ENCODE measurements around the gene CDKL5. TPM values are rescaled to one million over a fixed set of nuclear protein-coding genes. Genes with fewer than 3 reads are reported as not detected.

Gene CDKL5
- total and polyA plus RNA-seq, 4 donors = 1.1 to 28.7 (median 13.0) TPM

DNA sequence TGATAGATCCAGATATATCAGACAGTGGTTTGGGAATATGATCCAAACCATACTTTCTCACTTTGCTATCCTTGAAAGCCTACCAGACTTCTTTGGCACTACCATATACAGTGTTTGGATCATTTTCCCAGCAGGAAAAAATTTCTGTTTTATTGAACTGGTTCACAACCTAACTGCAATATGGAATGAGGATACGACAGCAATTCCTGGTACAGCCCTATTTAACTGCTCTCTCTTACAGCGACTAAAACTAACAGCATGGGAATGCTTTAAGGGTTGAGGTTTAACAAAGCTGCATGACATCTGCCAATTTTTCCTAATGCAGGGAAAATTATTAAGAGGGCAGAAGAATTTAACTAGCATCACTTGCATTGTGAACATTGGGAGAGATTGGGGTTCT is 199.2 kb downstream of the CDKL5 start:
- Histone ChIP-seq H3K4me1 (ENCODE audit: control insufficient read depth in 1 of 2, insufficient read depth in 2 of 2, low read length in 2 of 2) (no peaks in the 10 kb centered on the region), H3K27ac (ENCODE audit: low read depth in 1 of 2, low read length in 2 of 2) (no peak overlapping the region), H3K4me3 (ENCODE audit: low read length in 2 of 2) (no peak overlapping the region), H3K27me3 (ENCODE audit: control insufficient read depth in 1 of 2, insufficient read depth in 2 of 2, low read length in 1 of 2) (no peaks in the 10 kb centered on the region), H3K9me3 (ENCODE audit: control insufficient read depth, low read length) (no peaks in the 10 kb centered on the region), H3K36me3 (ENCODE audit: control insufficient read depth in 1 of 2, insufficient read depth in 2 of 2, low read length in 1 of 2) (peaks cover 0 to 5% of the 10 kb centered on the region in 2 donors)
- ATAC-seq (ENCODE audit: low FRiP score) = no peak
- no peak for DNase-seq
- intact Hi-C loops (cut with DNase I) = no loop called here
- WGBS, 2 donors = 79 to 93% methylated on average over 2 of the region's 2 CpGs

DNA sequence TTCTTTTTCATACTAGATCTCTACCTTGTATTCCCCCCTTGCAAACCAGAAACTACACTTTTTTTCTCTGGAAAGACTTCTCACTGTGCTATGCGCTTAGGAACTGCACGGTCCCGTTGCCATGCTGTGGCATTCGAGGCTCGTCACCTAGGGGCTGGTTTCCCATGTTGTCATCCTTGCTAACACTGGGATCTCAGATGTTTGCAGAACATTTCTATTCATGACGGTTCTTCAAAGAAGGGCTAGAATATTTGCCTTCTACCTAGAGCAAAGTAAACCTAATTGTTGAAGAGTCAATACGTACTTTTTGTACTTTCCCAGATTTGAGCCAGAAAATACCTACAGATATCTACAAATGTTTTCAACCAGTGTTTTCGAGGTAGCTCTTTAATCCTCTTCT is 205.5 kb downstream of the CDKL5 start:
- Histone ChIP-seq H3K4me3 (ENCODE audit: low read length in 2 of 2) (no peak overlapping the region), H3K27ac (ENCODE audit: low read depth in 1 of 2, low read length in 2 of 2) (no peak overlapping the region), H3K4me1 (ENCODE audit: control insufficient read depth in 1 of 2, insufficient read depth in 2 of 2, low read length in 2 of 2) (no peaks in the 10 kb centered on the region), H3K9me3 (ENCODE audit: control insufficient read depth, low read length) (no peaks in the 10 kb centered on the region), H3K36me3 (ENCODE audit: control insufficient read depth in 1 of 2, insufficient read depth in 2 of 2, low read length in 1 of 2) (peaks cover 0 to 2% of the 10 kb centered on the region in 2 donors), H3K27me3 (ENCODE audit: control insufficient read depth in 1 of 2, insufficient read depth in 2 of 2, low read length in 1 of 2) (no peaks in the 10 kb centered on the region)
- WGBS, 2 donors = 84 to 94% methylated on average over 8 of the region's 8 CpGs
- ATAC-seq (ENCODE audit: low FRiP score) (no peak), DNase-seq (no peak)
- intact Hi-C loops (cut with DNase I) = no loop called here

DNA sequence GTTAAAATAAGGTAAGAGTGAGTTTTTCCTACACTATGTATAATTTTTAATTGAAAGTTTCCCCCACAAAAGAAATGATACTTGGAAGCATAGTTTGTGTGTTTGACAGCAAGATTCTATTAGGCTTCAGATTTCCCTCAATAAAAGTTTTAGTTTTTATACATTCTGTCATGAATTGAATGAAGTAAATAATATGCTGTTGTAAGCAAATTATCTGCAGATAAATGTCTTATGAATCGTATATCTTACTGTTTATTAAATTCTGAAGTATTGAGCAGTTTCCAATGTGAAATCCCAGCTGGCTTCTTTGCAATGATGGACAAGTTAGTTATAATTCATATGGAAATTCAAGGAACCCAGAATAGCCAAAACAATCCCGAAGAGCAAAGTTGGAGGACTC is 213.0 kb downstream of the CDKL5 start:
- Histone ChIP-seq H3K4me3 (ENCODE audit: low read length in 2 of 2) (no peak overlapping the region), H3K4me1 (ENCODE audit: control insufficient read depth in 1 of 2, insufficient read depth in 2 of 2, low read length in 2 of 2) (no peaks in the 10 kb centered on the region), H3K36me3 (ENCODE audit: control insufficient read depth in 1 of 2, insufficient read depth in 2 of 2, low read length in 1 of 2) (no peaks in the 10 kb centered on the region), H3K27ac (ENCODE audit: low read depth in 1 of 2, low read length in 2 of 2) (no peak overlapping the region), H3K27me3 (ENCODE audit: control insufficient read depth in 1 of 2, insufficient read depth in 2 of 2, low read length in 1 of 2) (no peaks in the 10 kb centered on the region), H3K9me3 (ENCODE audit: control insufficient read depth, low read length) (no peaks in the 10 kb centered on the region)
- intact Hi-C loops (cut with DNase I) = no loop called here
- DNase-seq (no peak), ATAC-seq (ENCODE audit: low FRiP score) (no peak)
- WGBS, 2 donors = 72 to 92% methylated on average over 2 of the region's 2 CpGs

DNA sequence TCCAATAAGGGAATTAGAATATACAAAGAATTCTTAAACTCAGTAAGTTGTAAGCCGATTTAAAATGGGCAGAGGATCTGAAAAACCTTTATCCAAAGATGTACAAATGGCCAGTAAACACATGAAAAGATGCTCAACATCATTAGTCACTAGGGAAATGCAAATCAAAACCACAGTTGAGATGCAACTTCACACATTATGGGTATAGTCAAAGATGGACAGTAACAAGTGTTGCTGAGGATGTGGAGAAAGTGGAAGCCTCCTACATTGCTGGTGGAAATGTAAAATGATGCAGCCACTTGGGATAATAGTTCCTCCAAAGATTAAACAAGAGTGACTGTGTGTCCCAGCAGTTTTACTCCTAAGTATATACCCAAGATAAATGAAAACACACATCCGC is 213.9 kb downstream of the CDKL5 start:
- Histone ChIP-seq H3K27ac (ENCODE audit: low read depth in 1 of 2, low read length in 2 of 2) (no peak overlapping the region), H3K36me3 (ENCODE audit: control insufficient read depth in 1 of 2, insufficient read depth in 2 of 2, low read length in 1 of 2) (no peaks in the 10 kb centered on the region), H3K4me1 (ENCODE audit: control insufficient read depth in 1 of 2, insufficient read depth in 2 of 2, low read length in 2 of 2) (no peaks in the 10 kb centered on the region), H3K27me3 (ENCODE audit: control insufficient read depth in 1 of 2, insufficient read depth in 2 of 2, low read length in 1 of 2) (no peaks in the 10 kb centered on the region), H3K4me3 (ENCODE audit: low read length in 2 of 2) (no peak overlapping the region), H3K9me3 (ENCODE audit: control insufficient read depth, low read length) (no peaks in the 10 kb centered on the region)
- DNase-seq (no peak), ATAC-seq (ENCODE audit: low FRiP score) (no peak)
- intact Hi-C loops (cut with DNase I) = no loop called here
- 91 to 98% methylated on average over 2 of the region's 2 CpGs for WGBS, 2 donors

DNA sequence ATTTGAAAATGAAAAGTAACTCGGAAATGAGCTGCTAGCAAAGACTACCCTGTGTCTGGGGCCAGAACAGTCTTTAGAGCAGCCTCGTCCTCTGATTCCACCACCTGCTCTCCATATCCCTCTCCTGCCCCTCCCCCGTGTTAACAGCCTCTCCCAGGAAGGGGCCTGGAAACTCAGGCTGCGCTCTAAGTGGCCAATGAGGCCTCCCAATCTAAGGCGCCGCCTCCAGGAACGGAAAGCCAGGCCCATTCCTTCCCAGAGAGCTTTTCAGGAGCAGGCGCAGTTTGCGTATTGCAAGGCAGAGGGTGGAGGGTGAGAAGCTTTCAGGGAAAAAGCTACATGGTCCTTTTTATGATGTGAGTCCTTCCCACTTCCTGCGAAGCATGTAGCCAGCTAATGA is 215.3 kb downstream of the CDKL5 start:
- Histone ChIP-seq H3K4me1 (ENCODE audit: control insufficient read depth in 1 of 2, insufficient read depth in 2 of 2, low read length in 2 of 2) (no peaks in the 10 kb centered on the region), H3K27me3 (ENCODE audit: control insufficient read depth in 1 of 2, insufficient read depth in 2 of 2, low read length in 1 of 2) (no peaks in the 10 kb centered on the region), H3K36me3 (ENCODE audit: control insufficient read depth in 1 of 2, insufficient read depth in 2 of 2, low read length in 1 of 2) (no peaks in the 10 kb centered on the region), H3K27ac (ENCODE audit: low read depth in 1 of 2, low read length in 2 of 2) (no peak overlapping the region), H3K4me3 (ENCODE audit: low read length in 2 of 2) (no peak overlapping the region), H3K9me3 (ENCODE audit: control insufficient read depth, low read length) (no peaks in the 10 kb centered on the region)
- intact Hi-C loops (cut with DNase I) = no loop called here
- ATAC-seq (ENCODE audit: low FRiP score) = peak; percentile 19
- WGBS, 2 donors = 40 to 60% methylated on average over 10 of the region's 10 CpGs
- DNase-seq = no peak

DNA sequence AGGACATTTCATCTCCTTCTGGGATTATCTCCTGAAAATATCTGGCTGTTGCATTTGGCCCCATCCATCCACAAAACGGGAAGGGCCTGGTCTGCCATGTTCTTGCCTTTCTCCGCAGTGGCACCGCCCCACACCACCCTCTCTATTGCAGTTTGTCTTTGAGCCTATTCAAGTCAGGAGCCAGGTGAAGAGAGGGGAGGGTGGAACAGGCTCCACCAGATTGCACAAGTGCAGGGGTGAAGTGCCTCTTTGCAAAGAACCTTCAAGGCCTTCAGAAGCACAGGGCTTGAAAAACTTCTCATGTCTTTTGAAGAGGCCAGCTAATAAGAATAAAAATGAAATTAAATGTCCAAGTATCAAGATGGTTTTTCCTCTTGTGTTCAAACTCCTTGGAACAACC is 217.8 kb downstream of the CDKL5 start:
- H3K36me3 ChIP-seq (ENCODE audit: control insufficient read depth in 1 of 2, insufficient read depth in 2 of 2, low read length in 1 of 2) = no peaks in the 10 kb centered on the region
- H3K27ac ChIP-seq (ENCODE audit: low read depth in 1 of 2, low read length in 2 of 2) = no peak overlapping the region
- H3K4me1 ChIP-seq (ENCODE audit: control insufficient read depth in 1 of 2, insufficient read depth in 2 of 2, low read length in 2 of 2) = no peaks in the 10 kb centered on the region
- no peaks in the 10 kb centered on the region for H3K9me3 ChIP-seq (ENCODE audit: control insufficient read depth, low read length)
- no peaks in the 10 kb centered on the region for H3K27me3 ChIP-seq (ENCODE audit: control insufficient read depth in 1 of 2, insufficient read depth in 2 of 2, low read length in 1 of 2)
- intact Hi-C loops (cut with DNase I) = no loop called here
- ATAC-seq (ENCODE audit: low FRiP score) (no peak), DNase-seq (no peak)
- 83 to 95% methylated on average over 3 of the region's 3 CpGs for WGBS, 2 donors
- no peak overlapping the region for H3K4me3 ChIP-seq (ENCODE audit: low read length in 2 of 2)

DNA sequence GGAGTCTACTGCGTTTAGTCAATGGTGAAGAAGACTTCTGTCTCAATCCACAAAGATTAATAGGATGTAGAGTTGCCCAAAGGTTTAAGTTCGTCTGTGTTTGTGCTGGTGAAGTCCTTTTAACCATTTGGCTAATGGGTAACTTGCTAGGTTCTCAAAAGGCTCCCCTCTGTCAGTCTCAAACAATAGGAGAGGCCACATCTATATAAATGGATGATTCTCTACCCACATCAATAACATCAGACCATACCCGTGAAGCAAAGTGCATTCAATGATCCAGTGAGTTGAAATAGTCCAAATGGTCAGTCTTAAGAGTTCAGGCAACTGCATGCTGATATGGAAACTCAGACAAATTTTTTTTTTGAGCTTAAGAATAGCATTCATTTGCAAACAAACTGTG is 218.4 kb downstream of the CDKL5 start:
- no peak for DNase-seq
- Histone ChIP-seq H3K27ac (ENCODE audit: low read depth in 1 of 2, low read length in 2 of 2) (no peak overlapping the region), H3K4me3 (ENCODE audit: low read length in 2 of 2) (no peak overlapping the region), H3K9me3 (ENCODE audit: control insufficient read depth, low read length) (no peaks in the 10 kb centered on the region), H3K36me3 (ENCODE audit: control insufficient read depth in 1 of 2, insufficient read depth in 2 of 2, low read length in 1 of 2) (no peaks in the 10 kb centered on the region), H3K27me3 (ENCODE audit: control insufficient read depth in 1 of 2, insufficient read depth in 2 of 2, low read length in 1 of 2) (no peaks in the 10 kb centered on the region), H3K4me1 (ENCODE audit: control insufficient read depth in 1 of 2, insufficient read depth in 2 of 2, low read length in 2 of 2) (no peaks in the 10 kb centered on the region)
- intact Hi-C loops (cut with DNase I) = no loop called here
- WGBS, 2 donors = 62 to 86% methylated on average over 3 of the region's 3 CpGs
- ATAC-seq (ENCODE audit: low FRiP score) = no peak

DNA sequence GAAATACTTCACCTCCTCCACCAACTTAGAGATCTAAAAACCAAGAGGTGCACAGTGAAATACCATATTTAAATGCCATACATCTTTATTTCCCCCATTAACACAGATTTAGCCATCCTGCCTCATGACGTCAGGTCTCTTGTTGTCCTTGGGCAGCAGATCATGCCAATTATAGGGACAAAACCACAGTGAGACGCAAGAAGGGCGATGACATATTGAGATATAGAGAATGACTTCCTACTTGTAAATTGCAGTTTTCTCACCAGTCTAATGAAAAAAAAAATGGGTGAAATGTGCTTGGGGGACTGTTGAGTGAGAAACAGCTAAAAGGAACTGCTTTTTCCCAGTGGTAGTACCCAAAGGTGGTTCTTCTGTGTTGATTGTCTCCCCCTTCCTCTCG is 222.2 kb downstream of the CDKL5 start:
- intact Hi-C loops (cut with DNase I) = no loop called here

DNA sequence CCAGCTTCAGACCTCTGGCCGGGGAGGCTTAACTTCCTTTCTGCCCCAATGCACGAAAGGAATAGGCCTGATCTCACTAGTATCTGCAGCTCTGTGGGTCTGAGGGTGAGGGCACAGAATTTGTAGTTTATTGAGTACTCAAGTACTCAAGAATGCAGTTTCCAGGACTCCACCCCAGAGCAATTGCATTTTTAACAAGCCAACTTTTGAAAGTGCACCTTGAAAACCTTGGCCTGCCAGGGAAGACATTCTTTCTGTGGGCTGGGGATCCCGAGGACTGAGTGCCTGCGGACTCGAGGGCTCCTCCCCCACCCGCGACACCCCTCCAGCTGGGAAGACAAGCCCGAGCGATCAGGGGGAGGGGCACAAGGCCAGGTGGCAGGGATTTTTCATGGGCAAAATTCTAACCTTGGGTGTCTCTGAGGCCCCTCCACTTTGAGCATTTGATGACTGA is 224.1 kb downstream of the CDKL5 start:
- Histone ChIP-seq H3K9me3 (ENCODE audit: control insufficient read depth, low read length) (no peaks in the 10 kb centered on the region), H3K27me3 (ENCODE audit: control insufficient read depth in 1 of 2, insufficient read depth in 2 of 2, low read length in 1 of 2) (no peaks in the 10 kb centered on the region), H3K4me3 (ENCODE audit: low read length in 2 of 2) (no peak overlapping the region), H3K27ac (ENCODE audit: low read depth in 1 of 2, low read length in 2 of 2) (no peak overlapping the region), H3K4me1 (ENCODE audit: control insufficient read depth in 1 of 2, insufficient read depth in 2 of 2, low read length in 2 of 2) (no peaks in the 10 kb centered on the region), H3K36me3 (ENCODE audit: control insufficient read depth in 1 of 2, insufficient read depth in 2 of 2, low read length in 1 of 2) (no peaks in the 10 kb centered on the region)
- intact Hi-C loops (cut with DNase I) = no loop called here
- DNase-seq (no peak), ATAC-seq (ENCODE audit: low FRiP score) (no peak)
- 51 to 74% methylated on average over 9 of the region's 9 CpGs for WGBS, 2 donors

More for the DNA sequence above, 222.2 kb downstream of the CDKL5 start:
- no peaks in the 10 kb centered on the region for H3K27me3 ChIP-seq (ENCODE audit: control insufficient read depth in 1 of 2, insufficient read depth in 2 of 2, low read length in 1 of 2)
- no peak overlapping the region for H3K4me3 ChIP-seq (ENCODE audit: low read length in 2 of 2)
- no peaks in the 10 kb centered on the region for H3K36me3 ChIP-seq (ENCODE audit: control insufficient read depth in 1 of 2, insufficient read depth in 2 of 2, low read length in 1 of 2)
- H3K9me3 ChIP-seq (ENCODE audit: control insufficient read depth, low read length) = no peaks in the 10 kb centered on the region
- DNase-seq (no peak), ATAC-seq (ENCODE audit: low FRiP score) (no peak)
- 80 to 85% methylated on average over 4 of the region's 4 CpGs for WGBS, 2 donors
- H3K27ac ChIP-seq (ENCODE audit: low read depth in 1 of 2, low read length in 2 of 2) = no peak overlapping the region
- H3K4me1 ChIP-seq (ENCODE audit: control insufficient read depth in 1 of 2, insufficient read depth in 2 of 2, low read length in 2 of 2) = no peaks in the 10 kb centered on the region
